K562 (cell line): ENCODE measurements around the gene LYPD3. TPM values are rescaled to one million over a fixed set of nuclear protein-coding genes. Genes with fewer than 3 reads are reported as not detected.

Source experiments
- ETV1 ChIP-seq: fragments of 450-650 bp; conservative IDR thresholded peaks from 2 replicates; pipeline ENCODE4 v1.6.1; 2016; ENCODE audit warnings: missing genetic modification characterization, control low read depth, low read depth, missing compliant biosample characterization
- GABPB2 ChIP-seq: fragments of 250-450 bp; sonication (Bioruptor Pico); conservative IDR thresholded peaks from 2 replicates; pipeline ENCODE4 v1.5.1; 2021; ENCODE audit warnings: mild to moderate bottlenecking
- IRF2 ChIP-seq: sonication (generic); formaldehyde crosslinking; IDR thresholded peaks from 2 replicates; pipeline ENCODE4 v1.8.1; 2022; ENCODE audit warnings: mild to moderate bottlenecking, missing genetic modification reagents
- KLF16 ChIP-seq: IDR thresholded peaks from 2 replicates; pipeline ENCODE4 v1.6.1; 2016; ENCODE audit warnings: antibody characterized with exemption
- NCOA4 ChIP-seq: fragments of 450-650 bp; IDR thresholded peaks from 2 replicates; pipeline ENCODE4 v1.6.1; 2018; ENCODE audit warnings: mild to moderate bottlenecking; ENCODE audit not compliant: partially characterized antibody
- NCOA6 ChIP-seq: fragments of 450-650 bp; IDR thresholded peaks from 2 replicates; pipeline ENCODE4 v1.6.1; 2017; ENCODE audit warnings: mild to moderate bottlenecking
- POLR2A ChIP-seq: fragments of 450-650 bp; conservative IDR thresholded peaks from 2 replicates; pipeline ENCODE4 v1.6.1; 2016
- POLR2B ChIP-seq: fragments of 450-650 bp; IDR thresholded peaks from 2 replicates; pipeline ENCODE4 v1.6.1; 2018; ENCODE audit warnings: low read depth; ENCODE audit not compliant: partially characterized antibody
- RBFOX2 ChIP-seq: fragments of 200-400 bp; formaldehyde crosslinking; IDR thresholded peaks from 2 replicates; pipeline ENCODE4 v1.6.1; 2017; ENCODE audit warnings: low read depth, mild to moderate bottlenecking, low read length, moderate library complexity
- RBM14 ChIP-seq: fragments of 200-400 bp; formaldehyde crosslinking; IDR thresholded peaks from 2 replicates; pipeline ENCODE4 v1.6.1; 2018; ENCODE audit warnings: low read depth, mild to moderate bottlenecking, low read length, moderate library complexity, borderline replicate concordance; ENCODE audit not compliant: insufficient read depth
- SLC30A9 ChIP-seq: fragments of 250-450 bp; sonication (Bioruptor Pico); IDR thresholded peaks from 2 replicates; pipeline ENCODE4 v1.8.0; 2022; ENCODE audit warnings: mild to moderate bottlenecking, moderate library complexity
- SUPT5H ChIP-seq: fragments of 450-650 bp; IDR thresholded peaks from 2 replicates; pipeline ENCODE4 v1.6.1; 2016
- TCF3 ChIP-seq: sonication (generic); formaldehyde crosslinking; IDR thresholded peaks from 2 replicates; pipeline ENCODE4 v1.4.0; 2020; ENCODE audit warnings: mild to moderate bottlenecking, missing genetic modification reagents
- ZNF12 ChIP-seq: sonication (generic); formaldehyde crosslinking; IDR thresholded peaks from 2 replicates; pipeline ENCODE4 v1.4.0; 2020; ENCODE audit warnings: mild to moderate bottlenecking, missing genetic modification reagents
- ZNF253 ChIP-seq: fragments of 250-450 bp; sonication (Bioruptor Pico); conservative IDR thresholded peaks from 2 replicates; pipeline ENCODE4 v1.6.1; 2021; ENCODE audit warnings: mild to moderate bottlenecking
- ZNF766 ChIP-seq: fragments of 200-800 bp; sonication (Bioruptor generic); conservative IDR thresholded peaks from 2 replicates; pipeline ENCODE4 v1.6.1; 2016; ENCODE audit warnings: missing genetic modification characterization, missing compliant biosample characterization
- polyA plus RNA-seq, 8 experiments: library from polyadenylated mRNA; depleted of rRNA in 4 of 8; stranded (reverse) in 5 of 8; unstranded in 3 of 8; fragments of >200 nt; fragmentation: Nextera tagmentation in 2 of 8; fragmentation: Illumina TruSeq in 1 of 8; extraction: Ambion mirVana in 2 of 8; extraction: Trizol in 1 of 8; gene quantifications; 2 replicates each; pipeline versions ENCODE4 v1.2.1 to v1.2.3, GENCODE V29; 2011 to 2014; ENCODE audit warnings: inconsistent platforms in 1 of 8, missing spikeins in 1 of 8
- total RNA-seq, 7 experiments: library from RNA; depleted of rRNA in 6 of 7; stranded (reverse); fragments of >200 nt in 6 of 7; fragmentation: Illumina TruSeq in 2 of 7; extraction: Trizol in 2 of 7; gene quantifications; 2 replicates each; pipeline versions ENCODE4 v1.2.1 to v1.2.3, GENCODE V29; 2011 to 2021; ENCODE audit warnings: low replicate concordance in 1 of 7
- TF ChIP-seq, protein P1 (sequence below): fragments of 250-450 bp; sonication (Bioruptor Pico); IDR thresholded peaks from 2 replicates; pipeline ENCODE4 v1.8.0; 2022; ENCODE audit warnings: moderate library complexity, mild to moderate bottlenecking, inconsistent platforms
- TF ChIP-seq, protein P2 (sequence below): fragments of 250-450 bp; sonication (Bioruptor Pico); IDR thresholded peaks from 2 replicates; pipeline ENCODE4 v1.8.0; 2022; ENCODE audit warnings: moderate library complexity, mild to moderate bottlenecking, inconsistent platforms
- TF ChIP-seq, protein P3 (sequence below): fragments of 250-450 bp; sonication (Bioruptor Pico); IDR thresholded peaks from 2 replicates; pipeline ENCODE4 v1.4.0; 2020; ENCODE audit warnings: borderline replicate concordance
- TF ChIP-seq, protein P4 (sequence below): fragments of 250-450 bp; sonication (Bioruptor Pico); IDR thresholded peaks from 2 replicates; pipeline ENCODE4 v1.8.0; 2021; ENCODE audit warnings: moderate library complexity, mild to moderate bottlenecking, inconsistent platforms
- TF ChIP-seq, protein P5 (sequence below): fragments of 250-450 bp; sonication (Bioruptor Pico); IDR thresholded peaks from 2 replicates; pipeline ENCODE4 v1.6.1; 2021; ENCODE audit warnings: mild to moderate bottlenecking
- TF ChIP-seq, protein P6 (sequence below), 2 experiments: fragments of 200-800 bp in 1 of 2; sonication (Bioruptor generic) in 1 of 2; sonication (generic) in 1 of 2; formaldehyde crosslinking in 1 of 2; IDR thresholded peaks in 1 of 2; conservative IDR thresholded peaks in 1 of 2; 2 replicates each; pipeline versions ENCODE4 v1.5.0 to v1.6.1; 2016 to 2020; ENCODE audit warnings: missing compliant biosample characterization in 1 of 2, missing genetic modification characterization in 1 of 2, missing genetic modification reagents in 1 of 2
- TF ChIP-seq, protein P7 (sequence below): fragments of 450-650 bp; IDR thresholded peaks from 2 replicates; pipeline ENCODE4 v1.6.1; 2016; ENCODE audit warnings: missing biosample characterization, missing genetic modification characterization

LYPD3 gene
- total and polyA plus RNA-seq, 9 of the 15 experiments (the other 6 are each of a cell fraction or from before 2014, with no cell fraction given), result 0.04 to 0.33 (median 0.20) TPM; not detected in 1

DNA sequence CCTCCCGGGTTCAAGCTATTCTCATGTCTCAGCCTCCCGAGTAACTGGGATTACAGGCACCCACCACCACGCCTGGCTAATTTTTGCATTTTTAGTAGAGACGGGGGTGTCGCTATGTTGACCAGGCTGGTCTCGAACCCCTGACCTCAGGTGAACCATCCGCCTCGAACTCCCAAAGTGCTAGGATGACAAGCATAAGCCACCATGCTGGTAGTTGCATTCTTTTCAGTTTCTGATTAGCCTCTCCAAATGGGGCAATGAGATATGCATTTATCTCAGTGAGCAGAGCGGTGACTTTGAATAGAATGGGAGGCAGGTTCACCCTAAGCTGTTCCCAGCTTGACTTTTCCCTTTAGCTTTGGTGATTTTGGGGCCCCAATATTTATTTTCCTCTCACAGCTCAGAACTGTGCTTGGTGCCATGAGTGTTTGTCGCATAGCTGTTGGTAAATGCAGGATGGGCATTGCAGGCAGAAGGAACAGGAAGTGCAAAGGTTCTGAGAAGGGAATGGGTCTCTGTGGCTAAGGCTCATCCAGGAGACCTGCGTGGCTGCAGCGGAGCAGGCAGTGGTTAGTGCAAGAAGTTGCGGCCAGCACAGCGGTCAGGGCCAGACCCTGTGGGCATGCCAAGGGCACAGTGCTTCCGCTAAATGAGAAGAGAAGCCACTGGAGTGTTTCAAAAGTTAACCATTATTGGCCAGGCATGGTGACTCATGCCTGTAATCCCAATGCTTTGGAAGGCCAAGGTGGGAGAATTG lies 20.7 kb downstream of the LYPD3 start (continued):
- TF ChIP-seq, protein P1, sequence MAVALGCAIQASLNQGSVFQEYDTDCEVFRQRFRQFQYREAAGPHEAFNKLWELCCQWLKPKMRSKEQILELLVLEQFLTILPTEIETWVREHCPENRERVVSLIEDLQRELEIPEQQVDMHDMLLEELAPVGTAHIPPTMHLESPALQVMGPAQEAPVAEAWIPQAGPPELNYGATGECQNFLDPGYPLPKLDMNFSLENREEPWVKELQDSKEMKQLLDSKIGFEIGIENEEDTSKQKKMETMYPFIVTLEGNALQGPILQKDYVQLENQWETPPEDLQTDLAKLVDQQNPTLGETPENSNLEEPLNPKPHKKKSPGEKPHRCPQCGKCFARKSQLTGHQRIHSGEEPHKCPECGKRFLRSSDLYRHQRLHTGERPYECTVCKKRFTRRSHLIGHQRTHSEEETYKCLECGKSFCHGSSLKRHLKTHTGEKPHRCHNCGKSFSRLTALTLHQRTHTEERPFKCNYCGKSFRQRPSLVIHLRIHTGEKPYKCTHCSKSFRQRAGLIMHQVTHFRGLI (CRISPR knock-in tag), result no peak
- TF ChIP-seq, protein P2, sequence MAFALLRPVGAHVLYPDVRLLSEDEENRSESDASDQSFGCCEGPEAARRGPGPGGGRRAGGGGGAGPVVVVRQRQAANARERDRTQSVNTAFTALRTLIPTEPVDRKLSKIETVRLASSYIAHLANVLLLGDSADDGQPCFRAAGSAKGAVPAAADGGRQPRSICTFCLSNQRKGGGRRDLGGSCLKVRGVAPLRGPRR (CRISPR knock-in tag), result no peak
- TF ChIP-seq ETV1 (no peak), KLF16 (peak; percentile 16; the same call in 1 of the 2 replicates), TCF3 (CRISPR knock-in tag) (peak; percentile 88), GABPB2 (CRISPR knock-in tag) (no peak), IRF2 (CRISPR knock-in tag) (no peak), ZNF12 (CRISPR knock-in tag) (no peak), NCOA4 (no peak), RBFOX2 (no peak), ZNF253 (CRISPR knock-in tag) (no peak), SLC30A9 (no peak), ZNF766 (no peak), POLR2B (no peak), POLR2A (no peak), SUPT5H (no peak), RBM14 (no peak), NCOA6 (no peak)
- TF ChIP-seq, protein P3, sequence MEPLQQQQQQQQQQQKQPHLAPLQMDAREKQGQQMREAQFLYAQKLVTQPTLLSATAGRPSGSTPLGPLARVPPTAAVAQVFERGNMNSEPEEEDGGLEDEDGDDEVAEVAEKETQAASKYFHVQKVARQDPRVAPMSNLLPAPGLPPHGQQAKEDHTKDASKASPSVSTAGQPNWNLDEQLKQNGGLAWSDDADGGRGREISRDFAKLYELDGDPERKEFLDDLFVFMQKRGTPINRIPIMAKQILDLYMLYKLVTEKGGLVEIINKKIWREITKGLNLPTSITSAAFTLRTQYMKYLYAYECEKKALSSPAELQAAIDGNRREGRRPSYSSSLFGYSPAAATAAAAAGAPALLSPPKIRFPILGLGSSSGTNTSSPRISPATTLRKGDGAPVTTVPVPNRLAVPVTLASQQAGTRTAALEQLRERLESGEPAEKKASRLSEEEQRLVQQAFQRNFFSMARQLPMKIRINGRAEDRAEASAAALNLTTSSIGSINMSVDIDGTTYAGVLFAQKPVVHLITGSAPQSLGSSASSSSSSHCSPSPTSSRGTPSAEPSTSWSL (CRISPR knock-in tag), result no peak
- TF ChIP-seq, protein P4, sequence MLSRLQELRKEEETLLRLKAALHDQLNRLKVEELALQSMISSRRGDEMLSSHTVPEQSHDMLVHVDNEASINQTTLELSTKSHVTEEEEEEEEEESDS, result no peak
- TF ChIP-seq, protein P5, sequence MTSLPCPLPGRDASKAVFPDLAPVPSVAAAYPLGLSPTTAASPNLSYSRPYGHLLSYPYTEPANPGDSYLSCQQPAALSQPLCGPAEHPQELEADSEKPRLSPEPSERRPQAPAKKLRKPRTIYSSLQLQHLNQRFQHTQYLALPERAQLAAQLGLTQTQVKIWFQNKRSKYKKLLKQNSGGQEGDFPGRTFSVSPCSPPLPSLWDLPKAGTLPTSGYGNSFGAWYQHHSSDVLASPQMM (CRISPR knock-in tag), result no peak
- TF ChIP-seq, protein P6, sequence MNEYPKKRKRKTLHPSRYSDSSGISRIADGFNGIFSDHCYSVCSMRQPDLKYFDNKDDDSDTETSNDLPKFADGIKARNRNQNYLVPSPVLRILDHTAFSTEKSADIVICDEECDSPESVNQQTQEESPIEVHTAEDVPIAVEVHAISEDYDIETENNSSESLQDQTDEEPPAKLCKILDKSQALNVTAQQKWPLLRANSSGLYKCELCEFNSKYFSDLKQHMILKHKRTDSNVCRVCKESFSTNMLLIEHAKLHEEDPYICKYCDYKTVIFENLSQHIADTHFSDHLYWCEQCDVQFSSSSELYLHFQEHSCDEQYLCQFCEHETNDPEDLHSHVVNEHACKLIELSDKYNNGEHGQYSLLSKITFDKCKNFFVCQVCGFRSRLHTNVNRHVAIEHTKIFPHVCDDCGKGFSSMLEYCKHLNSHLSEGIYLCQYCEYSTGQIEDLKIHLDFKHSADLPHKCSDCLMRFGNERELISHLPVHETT (CRISPR knock-in tag; conservative IDR thresholded peaks at IDR 0.05 in 1 of 2, IDR thresholded peaks at IDR 0.05 in 1 of 2), result no peak
- TF ChIP-seq, protein P7, sequence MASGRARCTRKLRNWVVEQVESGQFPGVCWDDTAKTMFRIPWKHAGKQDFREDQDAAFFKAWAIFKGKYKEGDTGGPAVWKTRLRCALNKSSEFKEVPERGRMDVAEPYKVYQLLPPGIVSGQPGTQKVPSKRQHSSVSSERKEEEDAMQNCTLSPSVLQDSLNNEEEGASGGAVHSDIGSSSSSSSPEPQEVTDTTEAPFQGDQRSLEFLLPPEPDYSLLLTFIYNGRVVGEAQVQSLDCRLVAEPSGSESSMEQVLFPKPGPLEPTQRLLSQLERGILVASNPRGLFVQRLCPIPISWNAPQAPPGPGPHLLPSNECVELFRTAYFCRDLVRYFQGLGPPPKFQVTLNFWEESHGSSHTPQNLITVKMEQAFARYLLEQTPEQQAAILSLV (tag), result no peak
